Measurements from ENCODE around the gene HID1.

- TF ChIP-seq EZH2phosphoT487 (IDR thresholded peaks at IDR 0.05; ENCODE audit: borderline replicate concordance) (no peak), POLR2A (IDR thresholded peaks at IDR 0.05; ENCODE audit: borderline replicate concordance, extremely low read depth, insufficient read depth, insufficient read length) (no peak)
These were observed 40.6 kb upstream of the HID1 start for GRCh38 chr17:75013092-75013559.
